Uterus (tissue), 2 donors: Measurements from ENCODE around the gene TSPAN18.

Source experiments
- POLR2A ChIP-seq, 2 donors: fragments of 450-650 bp; IDR thresholded peaks; one replicate each; pipeline ENCODE4 v1.6.1; 2016; ENCODE audit warnings: antibody characterized with exemption in 2 of 2, mild to moderate bottlenecking in 1 of 2, moderate library complexity in 1 of 2
- TF ChIP-seq, protein P1 (sequence below), 4 experiments: fragments of 200-600 bp in 2 of 4; fragments of 450-650 bp in 2 of 4; sonication (generic) in 2 of 4; IDR thresholded peaks; one replicate each; pipeline ENCODE4 v1.5.1; 2016 to 2019; ENCODE audit warnings: antibody characterized with exemption in 4 of 4, mild to moderate bottlenecking in 2 of 4, moderate library complexity in 1 of 4

DNA sequence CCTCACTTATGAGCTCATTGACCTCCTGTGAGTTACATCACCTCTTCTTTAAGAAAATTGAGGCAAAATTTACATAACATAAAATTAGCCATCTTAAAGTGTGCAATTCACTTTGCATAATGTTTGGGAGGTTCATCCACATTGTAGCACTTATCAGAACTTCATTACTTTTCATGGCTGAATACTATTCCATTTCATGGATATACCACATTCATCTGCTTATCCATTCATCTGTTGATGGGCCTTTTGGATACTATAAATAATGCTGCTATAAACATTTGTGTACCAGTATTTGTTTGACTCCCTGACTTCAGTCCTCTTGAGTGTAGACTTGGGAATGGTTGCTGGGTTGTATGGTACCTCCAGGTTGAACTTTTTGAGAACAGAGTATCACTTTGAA lies 120.6 kb downstream of the TSPAN18 start:
- TF ChIP-seq, protein P1, sequence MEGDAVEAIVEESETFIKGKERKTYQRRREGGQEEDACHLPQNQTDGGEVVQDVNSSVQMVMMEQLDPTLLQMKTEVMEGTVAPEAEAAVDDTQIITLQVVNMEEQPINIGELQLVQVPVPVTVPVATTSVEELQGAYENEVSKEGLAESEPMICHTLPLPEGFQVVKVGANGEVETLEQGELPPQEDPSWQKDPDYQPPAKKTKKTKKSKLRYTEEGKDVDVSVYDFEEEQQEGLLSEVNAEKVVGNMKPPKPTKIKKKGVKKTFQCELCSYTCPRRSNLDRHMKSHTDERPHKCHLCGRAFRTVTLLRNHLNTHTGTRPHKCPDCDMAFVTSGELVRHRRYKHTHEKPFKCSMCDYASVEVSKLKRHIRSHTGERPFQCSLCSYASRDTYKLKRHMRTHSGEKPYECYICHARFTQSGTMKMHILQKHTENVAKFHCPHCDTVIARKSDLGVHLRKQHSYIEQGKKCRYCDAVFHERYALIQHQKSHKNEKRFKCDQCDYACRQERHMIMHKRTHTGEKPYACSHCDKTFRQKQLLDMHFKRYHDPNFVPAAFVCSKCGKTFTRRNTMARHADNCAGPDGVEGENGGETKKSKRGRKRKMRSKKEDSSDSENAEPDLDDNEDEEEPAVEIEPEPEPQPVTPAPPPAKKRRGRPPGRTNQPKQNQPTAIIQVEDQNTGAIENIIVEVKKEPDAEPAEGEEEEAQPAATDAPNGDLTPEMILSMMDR (IDR thresholded peaks at IDR 0.05) = no peak
- TF ChIP-seq POLR2A (IDR thresholded peaks at IDR 0.05) = no peak
